ENCODE results near the gene KNCN. TPM values are rescaled to one million over a fixed set of nuclear protein-coding genes. Genes with fewer than 3 reads are reported as not detected.

Gene KNCN
- polyA plus RNA-seq, 3 donors, result not detected

- peaks cover 0 to 4% (median 0%) of the 10 kb centered on the region in 7 donors for H3K9me3 Mint-ChIP-seq
- peaks cover 0 to 30% of the 10 kb centered on the region in 2 donors for H3K27me3 ChIP-seq (ENCODE audit: control insufficient read depth in 2 of 2, insufficient read depth in 2 of 2, low read length in 2 of 2)
Observed at GRCh38 chr1:46524843-46525242, 26.6 kb downstream of the KNCN start.

GRCh38 chr1:46523496-46524353, 27.7 kb downstream of the KNCN start:
- peaks cover 0 to 3% (median 0%) of the 10 kb centered on the region in 7 donors for H3K9me3 Mint-ChIP-seq
- no peak overlapping the region for H3K9ac ChIP-seq (ENCODE audit: insufficient read depth, low read length, poor library complexity, severe bottlenecking)
- no peak overlapping the region for H3K4me3 ChIP-seq (replicated peaks in 1 of 3; ENCODE audit: low read depth in 2 of 3, low read length in 3 of 3)
- no peaks in the 10 kb centered on the region for H3K36me3 ChIP-seq (replicated peaks in 1 of 2; ENCODE audit: control insufficient read depth in 1 of 2, insufficient read depth in 2 of 2, low read length in 2 of 2)
- no peak for DNase-seq
- H3K27ac ChIP-seq (ENCODE audit: low read depth in 1 of 2, low read length in 2 of 2), result no peak overlapping the region
- H3K4me2 ChIP-seq (replicated peaks; ENCODE audit: extremely low read depth, low read length, poor library complexity, severe bottlenecking), result no peak overlapping the region
- peaks cover 30 to 51% (median 32%) of the 10 kb centered on the region in 3 donors for H3K27me3 Mint-ChIP-seq (ENCODE audit: low read depth in 3 of 3)
- H4K20me1 ChIP-seq (ENCODE audit: insufficient read depth, low read length), result no peaks in the 10 kb centered on the region
- H3K36me3 Mint-ChIP-seq, result no peaks in the 10 kb centered on the region
- no peaks in the 10 kb centered on the region for H3K79me2 ChIP-seq (ENCODE audit: insufficient read depth, low read length)
- H2AFZ ChIP-seq (ENCODE audit: insufficient read depth, low read depth, low read length, poor library complexity, severe bottlenecking), result no peak overlapping the region
- 96% methylated on average over 4 of the region's 11 CpGs for WGBS (ENCODE audit: insufficient coverage)
- no peaks in the 10 kb centered on the region for H3K9me3 ChIP-seq (replicated peaks in 1 of 2; ENCODE audit: control insufficient read depth in 1 of 2, insufficient read depth in 1 of 2, low read length in 2 of 2)
- peaks cover 0 to 24% of the 10 kb centered on the region in 2 donors for H3K27me3 ChIP-seq (ENCODE audit: control insufficient read depth in 2 of 2, insufficient read depth in 2 of 2, low read length in 2 of 2)
- H3K4me1 ChIP-seq (ENCODE audit: control insufficient read depth in 1 of 2, insufficient read depth in 2 of 2, low read length in 2 of 2), result no peaks in the 10 kb centered on the region
- no peak overlapping the region for H3K4me3 Mint-ChIP-seq
- TF ChIP-seq CTCF (IDR thresholded peaks at IDR 0.05), result no peak
- peak overlapping the region in 1 of 7 donors; percentile 49 for H3K27ac Mint-ChIP-seq
- H3K4me1 Mint-ChIP-seq, result peaks cover 10% of the 10 kb centered on the region
- intact Hi-C loops (cut with micrococcal nuclease), result loop anchor here in 1 of 2 donors (10.0 kb wide), 1 partner anchor 189 kb away; no protein-coding TSS in a partner anchor

More at GRCh38 chr1:46524843-46525242, 26.6 kb downstream of the KNCN start:
- no peak overlapping the region for H3K27ac Mint-ChIP-seq
- intact Hi-C loops (cut with micrococcal nuclease), result loop anchor here (5.0 to 10.0 kb wide), 3 partner anchors 118 to 193 kb away; no protein-coding TSS in a partner anchor
- no peak overlapping the region for H3K9ac ChIP-seq (ENCODE audit: insufficient read depth, low read length, poor library complexity, severe bottlenecking)
- H3K4me1 Mint-ChIP-seq, result peaks cover 10% of the 10 kb centered on the region
- H3K9me3 ChIP-seq (replicated peaks in 1 of 2; ENCODE audit: control insufficient read depth in 1 of 2, insufficient read depth in 1 of 2, low read length in 2 of 2), result no peaks in the 10 kb centered on the region
- H2AFZ ChIP-seq (ENCODE audit: insufficient read depth, low read depth, low read length, poor library complexity, severe bottlenecking), result no peak overlapping the region
- no peak overlapping the region for H3K4me2 ChIP-seq (replicated peaks; ENCODE audit: extremely low read depth, low read length, poor library complexity, severe bottlenecking)
- DNase-seq, result no peak
- no peak overlapping the region for H3K27ac ChIP-seq (ENCODE audit: low read depth in 1 of 2, low read length in 2 of 2)
- H3K79me2 ChIP-seq (ENCODE audit: insufficient read depth, low read length), result no peaks in the 10 kb centered on the region
- H3K36me3 Mint-ChIP-seq, result no peaks in the 10 kb centered on the region
- no peaks in the 10 kb centered on the region for H3K4me1 ChIP-seq (ENCODE audit: control insufficient read depth in 1 of 2, insufficient read depth in 2 of 2, low read length in 2 of 2)
- 88% methylated on average over 1 of the region's 5 CpGs for WGBS (ENCODE audit: insufficient coverage)
- H3K4me3 ChIP-seq (replicated peaks in 1 of 3; ENCODE audit: low read depth in 2 of 3, low read length in 3 of 3), result no peak overlapping the region
- no peak overlapping the region for H3K4me3 Mint-ChIP-seq
- peaks cover 34 to 60% (median 35%) of the 10 kb centered on the region in 3 donors for H3K27me3 Mint-ChIP-seq (ENCODE audit: low read depth in 3 of 3)
- no peaks in the 10 kb centered on the region for H3K36me3 ChIP-seq (replicated peaks in 1 of 2; ENCODE audit: control insufficient read depth in 1 of 2, insufficient read depth in 2 of 2, low read length in 2 of 2)
- H4K20me1 ChIP-seq (ENCODE audit: insufficient read depth, low read length), result no peaks in the 10 kb centered on the region
- no peak for TF ChIP-seq CTCF (IDR thresholded peaks at IDR 0.05)
